CD4-positive, alpha-beta T cell treated with Interleukin-1 beta for 1 hour (primary cell): Measurements from ENCODE around the gene SPATA31C1.

Experiments used
- DNase-seq, 2 donors: peaks; one replicate each; pipeline ENCODE4 v3.0.0-alpha.2; 2020 to 2022

Gene SPATA31C1

DNA sequence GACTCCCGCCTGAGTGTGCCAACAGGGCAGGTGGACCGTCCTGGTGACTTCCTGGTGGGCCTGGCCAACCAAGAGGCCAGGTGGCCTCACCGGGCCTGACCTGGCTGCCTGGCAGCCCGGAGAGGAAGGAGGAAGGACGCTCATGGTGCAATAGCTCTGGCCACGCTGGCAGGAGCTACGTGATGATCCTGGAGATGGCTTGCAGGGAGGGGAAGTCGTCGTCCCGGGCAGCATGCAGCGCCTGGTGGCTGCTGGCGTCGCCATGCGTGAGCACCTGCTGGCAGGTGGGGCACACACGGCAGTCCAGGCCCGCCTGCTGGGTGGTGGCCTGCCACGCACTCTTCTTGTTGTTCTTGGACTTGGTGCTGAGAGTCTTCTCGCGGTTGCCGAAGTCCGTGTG is 26.3 kb downstream of the SPATA31C1 start:
- DNase-seq: no peak

DNA sequence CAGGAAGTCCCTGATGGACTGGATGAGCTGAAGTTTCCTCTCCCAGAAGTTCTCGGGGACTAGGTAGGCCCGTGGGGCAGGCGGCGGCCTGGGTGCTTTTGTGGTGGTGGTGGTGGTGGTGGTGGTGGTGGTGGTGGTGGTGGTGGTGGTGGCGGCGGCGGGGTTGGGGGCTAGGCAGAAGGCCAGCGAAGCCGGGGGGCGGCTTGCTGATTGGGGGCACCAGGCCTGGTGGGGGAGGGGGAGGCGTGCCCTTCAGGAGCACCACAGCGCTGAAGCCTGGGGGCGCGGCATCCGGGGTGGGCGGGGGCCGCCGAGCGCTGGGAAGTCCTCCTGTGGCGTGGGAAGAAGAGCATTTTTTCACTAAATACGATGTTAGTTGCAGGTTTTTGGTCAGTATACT is 26.9 kb downstream of the SPATA31C1 start:
- no peak for DNase-seq

DNA sequence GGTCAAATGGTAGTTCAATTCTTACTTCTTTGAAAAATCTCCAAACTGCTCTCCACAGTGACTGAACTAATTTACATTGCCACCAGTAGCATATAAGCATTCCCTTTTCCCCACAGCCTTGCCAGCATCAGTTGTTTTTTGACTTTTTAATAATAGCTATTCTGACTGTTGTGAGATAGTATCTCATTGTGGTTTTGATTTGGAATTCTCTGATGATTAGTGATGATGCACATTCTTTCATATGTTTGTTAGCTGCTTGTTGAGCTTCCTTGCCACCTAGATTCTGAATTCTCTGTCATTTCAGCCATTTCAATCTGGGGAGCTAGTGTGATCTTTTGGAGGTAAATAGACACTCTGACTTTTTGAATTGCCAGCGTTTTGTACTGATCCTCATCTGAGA is 32.5 kb downstream of the SPATA31C1 start:
- no peak for DNase-seq

DNA sequence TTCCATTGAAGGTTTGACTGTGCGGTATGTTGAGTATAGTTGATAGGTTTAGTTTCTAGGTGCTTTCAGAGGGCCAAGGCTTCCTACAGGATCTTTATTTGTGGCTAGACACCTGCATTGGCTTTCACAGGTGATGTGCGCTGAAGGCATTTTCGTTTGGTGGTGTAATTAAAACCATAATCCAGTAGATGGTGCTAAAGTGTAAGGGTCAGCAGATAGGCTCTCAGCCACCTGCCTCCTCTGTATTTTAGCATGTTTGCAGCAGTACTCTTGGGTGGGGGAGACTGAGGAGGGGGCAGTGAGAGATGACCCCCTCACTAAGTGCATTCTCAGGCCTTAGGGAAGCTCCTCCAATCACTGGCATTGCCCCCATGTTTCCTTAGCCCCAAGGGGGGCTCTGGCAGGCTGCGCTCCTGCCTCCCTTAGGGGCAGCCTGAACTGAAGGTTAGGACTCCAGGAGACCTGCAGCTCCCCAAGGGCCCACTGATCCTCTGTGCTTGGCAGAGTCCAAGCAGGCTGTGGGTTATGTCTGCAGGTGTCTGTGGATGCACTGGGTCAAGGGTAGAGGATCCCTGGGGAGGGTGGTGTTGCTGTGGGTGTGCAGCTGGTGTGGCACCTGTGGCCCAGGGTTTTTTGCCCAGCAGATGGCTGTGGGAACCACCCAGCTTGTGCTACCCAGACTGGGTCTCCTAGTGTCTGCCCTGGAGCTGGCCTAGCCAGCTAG is 33.2 kb downstream of the SPATA31C1 start:
- DNase-seq: peak in 1 of 2 donors; percentile 23

DNA sequence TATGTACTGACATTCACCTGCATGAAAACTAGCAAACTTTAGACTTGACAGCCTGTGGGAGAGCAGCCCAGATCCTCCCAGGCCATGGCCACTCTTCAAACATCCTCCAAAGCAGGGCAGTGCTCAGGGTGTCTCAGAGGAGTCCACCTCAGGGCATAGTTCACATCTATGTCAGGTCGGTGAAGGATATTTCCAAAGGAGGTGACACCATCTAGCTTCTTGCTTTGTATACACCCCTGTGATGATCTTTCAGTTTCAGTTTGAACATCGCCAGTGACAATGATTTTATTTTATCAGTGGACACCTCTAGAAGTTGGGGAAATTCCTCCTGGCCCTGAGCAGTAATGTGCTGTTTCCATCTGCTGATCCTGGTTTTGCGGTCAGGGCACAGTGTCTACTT is 36.5 kb downstream of the SPATA31C1 start:
- no peak for DNase-seq

DNA sequence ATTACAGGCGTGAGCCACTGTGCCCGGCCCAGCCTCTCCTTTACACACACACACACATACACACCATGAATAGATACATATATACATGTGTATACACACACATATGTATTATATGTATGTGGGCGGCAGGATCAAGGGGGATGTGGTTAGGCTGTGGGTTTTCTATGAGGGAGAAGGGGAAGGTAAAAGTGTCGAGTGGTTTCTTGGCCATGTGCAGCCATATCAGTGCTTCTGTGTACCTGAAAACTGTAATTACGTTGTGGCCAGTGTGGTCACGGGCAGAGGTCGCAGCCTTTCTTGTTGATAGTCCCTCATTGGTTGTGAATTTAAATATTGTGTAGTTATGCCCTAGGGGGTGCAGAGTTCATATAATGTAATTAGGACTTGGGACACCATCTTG is 40.1 kb downstream of the SPATA31C1 start:
- no peak for DNase-seq

DNA sequence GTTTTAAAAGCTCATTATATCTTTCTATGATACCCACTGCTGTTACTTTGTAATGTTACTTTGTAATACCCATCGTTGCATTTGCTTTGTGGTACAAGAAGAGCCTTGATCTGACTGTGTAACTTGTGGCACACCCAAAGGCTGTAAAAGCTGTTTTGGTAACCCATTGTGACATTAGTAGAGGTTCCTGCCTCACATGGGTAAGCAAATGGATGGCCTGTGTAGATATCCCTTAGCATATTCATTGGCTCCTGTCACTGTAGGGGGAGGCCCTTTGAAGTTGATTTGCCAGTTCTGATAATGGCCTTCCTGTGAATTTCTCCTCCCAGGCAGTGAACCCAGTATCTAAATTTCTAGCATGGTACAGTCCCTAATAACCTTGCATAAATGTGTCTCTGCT is 40.8 kb downstream of the SPATA31C1 start:
- no peak for DNase-seq

DNA sequence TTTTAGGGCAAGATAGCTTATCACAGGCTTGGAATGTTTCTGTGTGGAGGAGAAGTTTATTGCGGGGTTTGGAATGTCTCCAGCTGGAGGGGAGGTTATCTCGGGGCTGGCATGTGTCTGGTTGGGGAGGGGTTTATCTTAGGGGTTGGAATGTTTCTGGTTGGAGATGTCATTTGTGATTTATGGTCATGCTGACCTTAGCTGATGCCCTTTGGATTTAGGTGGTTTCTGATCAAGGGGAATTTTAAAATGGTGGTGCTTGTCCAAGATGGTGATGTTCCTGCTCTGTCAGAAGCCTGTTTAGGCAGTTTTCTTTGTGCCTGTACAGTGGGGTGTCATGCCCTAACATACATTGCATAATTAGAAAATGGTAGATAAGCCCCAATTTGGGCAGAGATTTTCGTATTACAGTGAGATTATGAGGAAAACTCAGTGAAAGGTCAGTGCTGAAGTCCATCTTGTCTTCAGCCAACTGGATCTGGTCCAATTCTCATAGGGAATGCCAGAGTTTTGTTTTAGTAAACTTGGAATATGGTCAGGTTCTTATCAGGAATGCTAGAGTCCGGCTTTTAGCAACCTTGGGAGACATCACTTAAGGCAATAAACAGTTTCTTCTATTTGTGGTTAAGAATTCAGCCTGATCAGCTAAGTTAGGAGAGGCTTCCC is 42.3 kb downstream of the SPATA31C1 start:
- DNase-seq: no peak

DNA sequence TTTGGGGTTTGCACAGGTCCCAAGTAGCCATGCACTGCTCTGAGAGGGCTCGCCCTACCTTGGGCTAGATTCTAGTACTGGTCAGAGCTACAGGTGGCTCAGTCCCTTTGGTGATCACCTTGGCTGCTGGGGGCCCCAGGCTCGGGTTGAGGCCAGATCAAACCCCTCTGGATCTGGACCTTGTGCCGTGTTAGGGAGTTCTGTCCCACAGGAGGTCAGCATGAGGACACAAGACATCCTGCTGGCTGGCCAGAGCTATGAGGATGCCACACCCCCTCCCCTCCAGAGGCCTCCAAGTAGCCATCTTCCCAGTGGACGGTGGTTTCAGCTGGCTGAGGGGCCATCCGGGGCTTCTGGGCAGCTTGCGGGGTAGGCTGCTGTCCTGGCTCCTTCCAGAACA is 46.0 kb downstream of the SPATA31C1 start:
- no peak for DNase-seq

DNA sequence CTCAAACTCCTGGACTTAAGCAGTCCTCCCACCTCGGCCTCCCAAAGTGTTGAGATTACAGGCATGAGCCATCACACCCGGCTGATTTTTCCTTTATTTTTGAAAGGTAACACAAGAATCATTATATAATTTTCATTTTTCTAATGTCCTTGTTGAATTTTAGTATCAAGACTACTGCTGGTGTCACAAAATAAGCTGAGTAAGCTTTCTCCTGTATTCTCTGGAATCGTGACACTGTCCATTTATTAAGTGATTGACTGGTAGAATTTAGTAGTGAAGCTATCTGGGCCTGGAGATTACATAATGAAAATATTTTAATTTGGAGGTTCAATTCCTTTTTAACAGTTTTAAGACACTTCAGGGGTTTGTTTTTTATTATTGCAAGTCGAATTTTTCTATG is 47.1 kb downstream of the SPATA31C1 start:
- DNase-seq: no peak

DNA sequence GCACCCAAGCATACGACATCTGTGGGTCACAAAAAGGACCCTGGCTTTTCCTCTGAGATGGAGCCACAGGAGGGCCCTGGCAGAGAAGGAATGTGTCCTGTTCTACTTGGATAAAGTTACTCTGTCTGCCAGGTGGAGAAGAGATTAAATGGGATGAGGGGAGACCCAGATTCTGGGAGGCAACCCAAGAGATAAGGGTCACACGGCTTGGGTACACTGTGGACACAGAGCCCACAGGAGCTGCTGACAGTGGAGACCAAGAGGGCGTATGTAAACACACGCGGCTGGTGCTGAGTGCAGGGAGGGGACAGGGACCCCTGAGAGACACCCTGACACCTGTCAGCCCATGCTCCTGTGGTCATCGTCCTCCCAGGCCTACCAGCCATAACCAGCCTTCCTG is 50.4 kb downstream of the SPATA31C1 start:
- DNase-seq: no peak

DNA sequence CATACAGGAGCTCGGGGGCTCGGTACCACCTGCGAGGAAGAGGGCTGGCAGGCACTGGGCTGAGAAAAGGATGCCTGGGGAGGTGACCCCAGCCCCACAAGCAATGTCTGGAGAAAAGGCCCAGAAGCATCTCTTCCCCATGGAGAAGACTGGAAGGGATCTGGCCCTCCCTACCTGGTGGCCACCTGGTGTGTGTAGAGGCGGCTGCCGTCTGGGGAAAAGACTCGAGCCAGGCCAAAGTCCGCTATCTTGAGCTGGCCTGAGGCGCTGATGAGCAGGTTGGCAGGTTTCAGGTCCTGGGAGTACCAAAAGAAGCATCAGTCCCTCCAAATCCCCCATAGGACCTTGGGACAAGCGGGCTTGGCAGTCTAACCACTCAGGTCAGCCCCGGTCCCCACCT is 52.8 kb downstream of the SPATA31C1 start:
- no peak for DNase-seq

DNA sequence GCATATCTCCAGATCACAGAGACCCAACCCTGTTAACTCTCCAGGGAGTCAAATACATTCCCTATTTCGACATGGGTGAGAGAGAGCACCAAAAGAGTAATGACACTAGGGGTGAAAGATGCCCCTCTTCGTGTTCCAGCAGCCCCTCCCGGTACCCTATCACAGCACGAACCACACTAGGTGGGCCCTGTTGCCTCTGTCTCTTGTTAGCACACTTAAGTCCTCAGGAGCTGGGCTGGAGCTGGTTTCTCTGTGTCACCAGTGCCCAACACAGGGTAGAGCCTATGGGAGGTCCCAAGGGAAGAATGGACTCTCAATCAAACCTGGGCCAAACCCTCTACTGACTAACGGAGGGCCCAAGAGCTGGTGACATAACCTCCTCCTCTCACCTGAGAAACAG is 55.4 kb downstream of the SPATA31C1 start:
- DNase-seq: no peak
